D721Med (cell line): ENCODE results near the gene ANKRD52.
"Not testable (repeated sequence)": the region's sequence is repeated elsewhere in the genome, so short reads cannot be mapped to it uniquely, and the experiment has no call there.

Source experiments
- DNase-seq: peaks from one replicate; pipeline ENCODE4 v3.0.0; 2011; ENCODE audit warnings: low spot score; ENCODE audit not compliant: insufficient read length
- FAIRE-seq: peaks from 2 replicates; lab custom pipeline; 2011; peaks lifted over from hg19 to GRCh38; lab: Jason Lieb, UNC
- CTCF ChIP-seq: IDR thresholded peaks from 2 replicates; pipeline ENCODE4 v1.5.1; 2012; ENCODE audit warnings: mild to moderate bottlenecking, control low read depth; ENCODE audit not compliant: insufficient read depth; ENCODE audit errors: missing control alignments

Gene ANKRD52

GRCh38 chr12:56288705-56289387 lies 30.7 kb upstream of the ANKRD52 start:
- DNase-seq (no peak), FAIRE-seq (no peak)
- TF ChIP-seq CTCF: no peak

GRCh38 chr12:56286044-56286830 lies 28.1 kb upstream of the ANKRD52 start:
- no peak for TF ChIP-seq CTCF
- DNase-seq (no peak), FAIRE-seq (no peak)

- not testable (repeated sequence) for DNase-seq, FAIRE-seq
These were observed 26.1 kb upstream of the ANKRD52 start for GRCh38 chr12:56284263-56284662.

GRCh38 chr12:56282579-56282978 lies 24.4 kb upstream of the ANKRD52 start:
- no peak for TF ChIP-seq CTCF
- DNase-seq: no peak

GRCh38 chr12:56282030-56282429 lies 23.8 kb upstream of the ANKRD52 start:
- no peak for TF ChIP-seq CTCF
- FAIRE-seq: no peak
- no peak for DNase-seq

More at GRCh38 chr12:56282579-56282978, 24.4 kb upstream of the ANKRD52 start:
- no peak for FAIRE-seq

- no peak for TF ChIP-seq CTCF
- FAIRE-seq (no peak), DNase-seq (no peak)
These were observed 22.7 kb upstream of the ANKRD52 start for GRCh38 chr12:56280849-56281248.

GRCh38 chr12:56278905-56279304 lies 20.7 kb upstream of the ANKRD52 start:
- no peak for TF ChIP-seq CTCF
- no peak for DNase-seq
- FAIRE-seq: no peak
